Osteoblast (primary cell): Measurements from ENCODE around the gene GPATCH3. TPM values are rescaled to one million over a fixed set of nuclear protein-coding genes. Genes with fewer than 3 reads are reported as not detected.

Experiments used
- DNase-seq: peaks from one replicate; pipeline ENCODE4 v3.0.0; 2011; ENCODE audit warnings: low spot score, mixed read lengths; ENCODE audit not compliant: insufficient read length; ENCODE audit errors: missing footprints
- H2AFZ ChIP-seq: 2 replicates; pipeline ENCODE4 v1.6.0; 2011; ENCODE audit warnings: mild to moderate bottlenecking, low read length
- H3K27ac ChIP-seq: 2 replicates; pipeline ENCODE4 v1.5.1; 2011; ENCODE audit warnings: mild to moderate bottlenecking, low read depth, low read length, moderate library complexity
- H3K27me3 ChIP-seq: 2 replicates; pipeline ENCODE4 v1.6.0; 2012; ENCODE audit warnings: mild to moderate bottlenecking, control low read depth, inconsistent platforms, low read length, moderate library complexity; ENCODE audit not compliant: insufficient read depth
- H3K36me3 ChIP-seq: 2 replicates; pipeline ENCODE4 v1.5.1; 2011; ENCODE audit warnings: mild to moderate bottlenecking, low read length, control low read depth, moderate library complexity; ENCODE audit not compliant: insufficient read depth
- H3K4me1 ChIP-seq: 2 replicates; pipeline ENCODE4 v1.5.1; 2011; ENCODE audit warnings: mild to moderate bottlenecking, low read length, control low read depth, moderate library complexity; ENCODE audit not compliant: insufficient read depth
- H3K4me2 ChIP-seq: 2 replicates; pipeline ENCODE4 v1.6.0; 2011; ENCODE audit warnings: mild to moderate bottlenecking, low read length; ENCODE audit not compliant: insufficient read depth
- H3K4me3 ChIP-seq: fragments of 200-600 bp; sonication (generic); 3 replicates; pipeline ENCODE4 v1.5.1; 2012; ENCODE audit warnings: mild to moderate bottlenecking, low read length, inconsistent platforms; ENCODE audit not compliant: insufficient read depth
- H3K79me2 ChIP-seq: 2 replicates; pipeline ENCODE4 v1.6.0; 2012; ENCODE audit warnings: mild to moderate bottlenecking, low read length, control low read depth, inconsistent platforms; ENCODE audit not compliant: insufficient read depth
- H3K9me3 ChIP-seq: 2 replicates; pipeline ENCODE4 v1.5.1; 2011; ENCODE audit warnings: low read depth, low read length, control low read depth
- H4K20me1 ChIP-seq: 2 replicates; pipeline ENCODE4 v1.6.0; 2012; ENCODE audit warnings: mild to moderate bottlenecking, low read length, control low read depth; ENCODE audit not compliant: insufficient read depth
- CTCF ChIP-seq: IDR thresholded peaks from 2 replicates; pipeline ENCODE4 v1.5.1; 2011; ENCODE audit warnings: mild to moderate bottlenecking, low read depth, low read length, moderate library complexity; ENCODE audit errors: extremely low read depth
- total RNA-seq: library from RNA; depleted of rRNA; stranded (reverse); fragments of >200 nt; gene quantifications from 2 replicates; pipeline ENCODE4 v1.2.3, GENCODE V29; 2012

GPATCH3 gene
- total RNA-seq, 1 donor, result 10.9 TPM

- peak within 1 kb of the TSS; percentile 93 for H3K4me3 ChIP-seq
- H4K20me1 ChIP-seq, result peaks cover 23% of the 10 kb centered on the region
- H3K9me3 ChIP-seq, result no peaks in the 10 kb centered on the region
- peaks cover 36% of the 10 kb centered on the region for H3K79me2 ChIP-seq
- H2AFZ ChIP-seq, result peak within 1 kb of the TSS; percentile 69
- peak within 1 kb of the TSS; percentile 88 for H3K27ac ChIP-seq
- DNase-seq, result peak; percentile 95
- peaks cover 10% of the 10 kb centered on the region for H3K4me1 ChIP-seq
- H3K4me2 ChIP-seq, result peak within 1 kb of the TSS; percentile 91
- H3K36me3 ChIP-seq, result peaks cover 55% of the 10 kb centered on the region
- no peaks in the 10 kb centered on the region for H3K27me3 ChIP-seq
- TF ChIP-seq CTCF, result no peak
Observed at GRCh38 chr1:26889551-26890466, 10.5 kb downstream of the GPATCH3 start, which contains the start of gene GPN2. Gene GPN2, minus strand, starts transcription at chr1:26890283. Its CDS starts 187 bp downstream, at chr1:26890096.

GRCh38 chr1:26888231-26888630, 12.0 kb downstream of the GPATCH3 start:
- no peak for DNase-seq
- peaks cover 59% of the 10 kb centered on the region for H3K36me3 ChIP-seq

GRCh38 chr1:26887125-26887524, 13.1 kb downstream of the GPATCH3 start:
- peaks cover 23% of the 10 kb centered on the region for H4K20me1 ChIP-seq
- no peak overlapping the region for H2AFZ ChIP-seq
- H3K27me3 ChIP-seq, result no peaks in the 10 kb centered on the region
- H3K79me2 ChIP-seq, result peaks cover 41% of the 10 kb centered on the region
- peaks cover 59% of the 10 kb centered on the region for H3K36me3 ChIP-seq
- no peak overlapping the region for H3K27ac ChIP-seq
- no peak overlapping the region for H3K4me2 ChIP-seq
- peaks cover 10% of the 10 kb centered on the region for H3K4me1 ChIP-seq
- peak; percentile 61 for TF ChIP-seq CTCF
- no peaks in the 10 kb centered on the region for H3K9me3 ChIP-seq
- DNase-seq, result peak; percentile 90
- H3K4me3 ChIP-seq, result no peak overlapping the region

More at GRCh38 chr1:26888231-26888630, 12.0 kb downstream of the GPATCH3 start:
- H3K27me3 ChIP-seq, result no peaks in the 10 kb centered on the region
- no peak for TF ChIP-seq CTCF
- H3K27ac ChIP-seq, result no peak overlapping the region
- peaks cover 32% of the 10 kb centered on the region for H3K79me2 ChIP-seq
- peaks cover 10% of the 10 kb centered on the region for H3K4me1 ChIP-seq
- H3K4me2 ChIP-seq, result no peak overlapping the region
- H4K20me1 ChIP-seq, result peaks cover 23% of the 10 kb centered on the region
- H3K4me3 ChIP-seq, result no peak overlapping the region
- H3K9me3 ChIP-seq, result no peaks in the 10 kb centered on the region
- no peak overlapping the region for H2AFZ ChIP-seq
